Brain microvascular endothelial cell (primary cell): ENCODE results near the gene COQ8A.

Experiments used
- DNase-seq: peaks from one replicate; pipeline ENCODE4 v3.0.0-alpha.2; 2020
- H3K27ac ChIP-seq: fragments of 250-450 bp; sonication (Bioruptor Pico); 2 replicates; pipeline ENCODE4 v1.5.1; 2020; ENCODE audit warnings: mild to moderate bottlenecking, moderate library complexity
- H3K27me3 ChIP-seq: fragments of 250-450 bp; sonication (Bioruptor Pico); replicated peaks from 2 replicates; pipeline ENCODE4 v1.5.1; 2020; ENCODE audit warnings: mild to moderate bottlenecking
- H3K36me3 ChIP-seq: fragments of 250-450 bp; sonication (Bioruptor Pico); replicated peaks from 2 replicates; pipeline ENCODE4 v1.5.1; 2020; ENCODE audit warnings: mild to moderate bottlenecking
- H3K4me3 ChIP-seq: 2 replicates; pipeline ENCODE4 v1.5.1; 2011; ENCODE audit warnings: low read depth, mild to moderate bottlenecking, control low read depth, low read length, moderate library complexity
- CTCF ChIP-seq: IDR thresholded peaks from 2 replicates; pipeline ENCODE4 v1.5.1; 2011; ENCODE audit warnings: low read depth, mild to moderate bottlenecking, moderate library complexity, low read length, control low read depth, inconsistent platforms; ENCODE audit errors: missing control alignments
- in situ Hi-C: cut with HindIII; loops from 2 replicates; pipeline ENCODE4 v1.10.0; 2017; ENCODE audit warnings: low sequenced_read_pairs, low pct_ligation_motif_present

Gene COQ8A

GRCh38 chr1:226983247-226983991, 43.3 kb downstream of the COQ8A start:
- Histone ChIP-seq H3K4me3 (no peak overlapping the region), H3K36me3 (no peaks in the 10 kb centered on the region)
- TF ChIP-seq CTCF: no peak

DNA sequence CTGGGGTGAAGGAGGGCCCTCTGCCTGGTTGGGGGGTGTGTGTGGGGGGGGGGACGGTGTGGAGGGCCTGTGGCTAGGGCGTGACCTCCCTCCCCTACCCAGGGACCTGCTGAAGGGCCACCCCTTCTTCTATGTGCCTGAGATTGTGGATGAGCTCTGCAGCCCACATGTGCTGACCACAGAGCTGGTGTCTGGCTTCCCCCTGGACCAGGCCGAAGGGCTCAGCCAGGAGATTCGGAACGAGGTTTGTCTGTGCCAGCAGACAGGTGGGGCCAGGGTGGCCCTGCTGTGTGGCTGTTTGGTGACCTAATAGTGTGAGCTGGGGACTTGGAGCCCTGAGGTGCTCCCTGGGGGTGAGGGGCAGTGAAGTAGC, 43.9 kb downstream of the COQ8A start:
- H3K27me3 ChIP-seq: no peaks in the 10 kb centered on the region
- no peak overlapping the region for H3K4me3 ChIP-seq
- H3K36me3 ChIP-seq: no peaks in the 10 kb centered on the region
- H3K27ac ChIP-seq: no peak overlapping the region
- in situ Hi-C loops: no loop called here
- no peak for DNase-seq
- TF ChIP-seq CTCF: no peak

More at GRCh38 chr1:226983247-226983991, 43.3 kb downstream of the COQ8A start:
- Histone ChIP-seq H3K27me3 (no peaks in the 10 kb centered on the region), H3K27ac (no peak overlapping the region)
- no peak for DNase-seq
- in situ Hi-C loops: no loop called here

GRCh38 chr1:226984521-226985238, 44.6 kb downstream of the COQ8A start:
- Histone ChIP-seq H3K36me3 (no peaks in the 10 kb centered on the region), H3K27me3 (no peaks in the 10 kb centered on the region), H3K27ac (no peak overlapping the region), H3K4me3 (no peak overlapping the region)
- TF ChIP-seq CTCF: no peak
- in situ Hi-C loops: no loop called here
- no peak for DNase-seq

- in situ Hi-C loops: no loop called here
- no peaks in the 10 kb centered on the region for H3K36me3 ChIP-seq
- no peak for TF ChIP-seq CTCF
Measured at GRCh38 chr1:226985239-226985838, 45.2 kb downstream of the COQ8A start.

GRCh38 chr1:226985839-226986463, 45.9 kb downstream of the COQ8A start:
- no peaks in the 10 kb centered on the region for H3K36me3 ChIP-seq
- no peak for DNase-seq
- in situ Hi-C loops: no loop called here
- no peak for TF ChIP-seq CTCF
- no peak overlapping the region for H3K4me3 ChIP-seq
- no peaks in the 10 kb centered on the region for H3K27me3 ChIP-seq
- H3K27ac ChIP-seq: no peak overlapping the region

More at GRCh38 chr1:226985239-226985838, 45.2 kb downstream of the COQ8A start:
- DNase-seq: no peak
- no peaks in the 10 kb centered on the region for H3K27me3 ChIP-seq
- H3K4me3 ChIP-seq: no peak overlapping the region
- H3K27ac ChIP-seq: no peak overlapping the region
